Measurements from ENCODE around the gene FHL2.
A peak's percentile ranks its signal among the peaks of the same experiment; 100 is the strongest.

The FHL2 gene, protein sequence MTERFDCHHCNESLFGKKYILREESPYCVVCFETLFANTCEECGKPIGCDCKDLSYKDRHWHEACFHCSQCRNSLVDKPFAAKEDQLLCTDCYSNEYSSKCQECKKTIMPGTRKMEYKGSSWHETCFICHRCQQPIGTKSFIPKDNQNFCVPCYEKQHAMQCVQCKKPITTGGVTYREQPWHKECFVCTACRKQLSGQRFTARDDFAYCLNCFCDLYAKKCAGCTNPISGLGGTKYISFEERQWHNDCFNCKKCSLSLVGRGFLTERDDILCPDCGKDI

DNA sequence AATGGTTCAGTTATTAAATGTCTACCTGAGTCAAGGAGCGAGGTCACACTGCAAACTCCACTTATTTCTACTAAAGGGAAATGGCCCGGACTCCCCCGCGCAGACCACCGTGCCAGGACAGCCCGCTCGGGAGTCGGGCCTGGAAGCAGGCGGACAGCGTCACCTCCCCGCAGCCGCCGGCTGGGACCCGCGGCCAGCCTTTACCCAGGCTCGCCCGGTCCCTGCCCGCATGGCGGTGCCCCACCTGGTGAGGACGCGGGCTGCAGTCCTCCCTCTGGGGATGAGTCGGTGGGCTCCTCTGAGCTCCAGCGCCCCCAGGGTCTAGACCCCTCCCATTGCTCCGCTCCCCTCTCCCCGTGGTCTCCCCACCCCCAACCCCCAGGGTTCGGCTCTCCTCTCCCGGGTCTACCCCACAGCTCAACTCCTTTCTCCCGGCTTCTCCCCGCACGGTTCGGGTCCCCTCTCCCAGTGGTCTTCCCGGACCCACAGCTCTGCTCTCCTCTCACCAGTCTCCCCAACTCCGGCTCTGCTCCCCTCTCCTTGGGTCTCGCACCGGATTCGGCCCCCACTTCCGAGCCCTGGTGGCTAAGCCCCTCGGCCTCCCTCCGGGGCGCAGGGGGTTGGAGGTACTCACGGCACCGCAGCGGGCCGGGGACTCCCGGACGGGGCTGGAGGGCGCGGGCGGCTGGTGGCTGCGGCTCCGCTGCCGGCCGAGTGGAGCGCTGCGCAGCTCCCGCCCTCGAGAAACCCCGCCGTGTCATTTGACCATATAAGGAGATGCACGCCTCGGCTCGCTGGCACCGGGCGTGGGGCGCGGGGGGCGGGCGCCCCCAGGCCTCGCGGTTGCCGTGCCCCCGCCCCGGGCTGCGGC is at the start of gene FHL2:
Gene FHL2, minus strand, starts transcription at position 716 of the 871 bp plus-strand sequence. CDS start 12,535 bp downstream, outside the sequence.
- Histone ChIP-seq H3K9ac (ENCODE audit: low read length) (peak within 1 kb of the TSS; percentile 96), H3K36me3 (ENCODE audit: control insufficient read depth, insufficient read depth, low read length) (peaks cover 7% of the 10 kb centered on the region; the same call in 1 of the 2 replicates), H3K4me1 (ENCODE audit: control insufficient read depth, insufficient read depth, low read length) (peaks cover 13% of the 10 kb centered on the region), H3K4me3 (ENCODE audit: low read depth, low read length) (peak within 1 kb of the TSS; percentile 87), H3K27ac (ENCODE audit: low read depth, low read length) (peak within 1 kb of the TSS; percentile 89), H3K27me3 (ENCODE audit: control insufficient read depth, insufficient read depth, low read length) (peaks cover 17% of the 10 kb centered on the region), H3K9me3 (ENCODE audit: control insufficient read depth, insufficient read depth, low read depth, low read length) (peaks cover 5% of the 10 kb centered on the region; the same call in 1 of the 2 replicates)

GRCh38 chr2:105447476-105447875 is 48.6 kb upstream of the FHL2 start:
- H3K27ac ChIP-seq (ENCODE audit: low read depth, low read length) = no peak overlapping the region
- H3K9me3 ChIP-seq (ENCODE audit: control insufficient read depth, insufficient read depth, low read depth, low read length) = no peaks in the 10 kb centered on the region
- H3K4me3 ChIP-seq (ENCODE audit: low read depth, low read length) = no peak overlapping the region
- no peak overlapping the region for H3K9ac ChIP-seq (ENCODE audit: low read length)
- no peaks in the 10 kb centered on the region for H3K36me3 ChIP-seq (ENCODE audit: control insufficient read depth, insufficient read depth, low read length)
- H3K4me1 ChIP-seq (ENCODE audit: control insufficient read depth, insufficient read depth, low read length) = peaks cover 8% of the 10 kb centered on the region; the same call in 1 of the 2 replicates
- no peaks in the 10 kb centered on the region for H3K27me3 ChIP-seq (ENCODE audit: control insufficient read depth, insufficient read depth, low read length)

DNA sequence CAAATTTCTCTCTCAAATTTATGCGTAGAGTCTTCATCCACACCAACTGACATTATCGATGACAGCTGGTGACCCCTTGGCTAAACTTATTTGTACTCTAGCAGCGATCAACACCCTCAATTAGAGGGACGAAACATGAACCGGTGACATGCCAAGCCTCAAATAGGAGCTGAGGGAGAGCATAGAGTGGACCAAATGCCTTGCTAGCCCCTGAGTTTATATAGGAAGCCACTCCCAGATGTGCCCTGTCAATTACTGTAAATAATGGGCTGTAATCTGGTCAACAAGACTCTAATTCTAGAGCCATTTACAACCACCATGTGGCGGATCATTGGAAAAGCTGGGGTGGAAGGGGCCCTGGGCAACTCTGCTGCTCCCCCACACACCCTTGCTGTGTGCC is 47.6 kb upstream of the FHL2 start:
- Histone ChIP-seq H3K9ac (ENCODE audit: low read length) (no peak overlapping the region), H3K27ac (ENCODE audit: low read depth, low read length) (no peak overlapping the region), H3K9me3 (ENCODE audit: control insufficient read depth, insufficient read depth, low read depth, low read length) (no peaks in the 10 kb centered on the region), H3K36me3 (ENCODE audit: control insufficient read depth, insufficient read depth, low read length) (no peaks in the 10 kb centered on the region), H3K4me3 (ENCODE audit: low read depth, low read length) (no peak overlapping the region), H3K4me1 (ENCODE audit: control insufficient read depth, insufficient read depth, low read length) (peaks cover 8% of the 10 kb centered on the region; the same call in 1 of the 2 replicates), H3K27me3 (ENCODE audit: control insufficient read depth, insufficient read depth, low read length) (no peaks in the 10 kb centered on the region)

GRCh38 chr2:105445976-105446375 is 47.1 kb upstream of the FHL2 start:
- Histone ChIP-seq H3K4me3 (ENCODE audit: low read depth, low read length) (no peak overlapping the region), H3K9me3 (ENCODE audit: control insufficient read depth, insufficient read depth, low read depth, low read length) (no peaks in the 10 kb centered on the region), H3K27ac (ENCODE audit: low read depth, low read length) (no peak overlapping the region), H3K36me3 (ENCODE audit: control insufficient read depth, insufficient read depth, low read length) (no peaks in the 10 kb centered on the region), H3K9ac (ENCODE audit: low read length) (no peak overlapping the region), H3K27me3 (ENCODE audit: control insufficient read depth, insufficient read depth, low read length) (no peaks in the 10 kb centered on the region), H3K4me1 (ENCODE audit: control insufficient read depth, insufficient read depth, low read length) (peaks cover 8% of the 10 kb centered on the region; the same call in 1 of the 2 replicates)

GRCh38 chr2:105445498-105445897 is 46.6 kb upstream of the FHL2 start:
- no peaks in the 10 kb centered on the region for H3K9me3 ChIP-seq (ENCODE audit: control insufficient read depth, insufficient read depth, low read depth, low read length)
- no peaks in the 10 kb centered on the region for H3K36me3 ChIP-seq (ENCODE audit: control insufficient read depth, insufficient read depth, low read length)
- H3K4me3 ChIP-seq (ENCODE audit: low read depth, low read length) = no peak overlapping the region
- H3K27me3 ChIP-seq (ENCODE audit: control insufficient read depth, insufficient read depth, low read length) = no peaks in the 10 kb centered on the region
- H3K27ac ChIP-seq (ENCODE audit: low read depth, low read length) = no peak overlapping the region
- no peak overlapping the region for H3K9ac ChIP-seq (ENCODE audit: low read length)
- peaks cover 8% of the 10 kb centered on the region; the same call in 1 of the 2 replicates for H3K4me1 ChIP-seq (ENCODE audit: control insufficient read depth, insufficient read depth, low read length)

DNA sequence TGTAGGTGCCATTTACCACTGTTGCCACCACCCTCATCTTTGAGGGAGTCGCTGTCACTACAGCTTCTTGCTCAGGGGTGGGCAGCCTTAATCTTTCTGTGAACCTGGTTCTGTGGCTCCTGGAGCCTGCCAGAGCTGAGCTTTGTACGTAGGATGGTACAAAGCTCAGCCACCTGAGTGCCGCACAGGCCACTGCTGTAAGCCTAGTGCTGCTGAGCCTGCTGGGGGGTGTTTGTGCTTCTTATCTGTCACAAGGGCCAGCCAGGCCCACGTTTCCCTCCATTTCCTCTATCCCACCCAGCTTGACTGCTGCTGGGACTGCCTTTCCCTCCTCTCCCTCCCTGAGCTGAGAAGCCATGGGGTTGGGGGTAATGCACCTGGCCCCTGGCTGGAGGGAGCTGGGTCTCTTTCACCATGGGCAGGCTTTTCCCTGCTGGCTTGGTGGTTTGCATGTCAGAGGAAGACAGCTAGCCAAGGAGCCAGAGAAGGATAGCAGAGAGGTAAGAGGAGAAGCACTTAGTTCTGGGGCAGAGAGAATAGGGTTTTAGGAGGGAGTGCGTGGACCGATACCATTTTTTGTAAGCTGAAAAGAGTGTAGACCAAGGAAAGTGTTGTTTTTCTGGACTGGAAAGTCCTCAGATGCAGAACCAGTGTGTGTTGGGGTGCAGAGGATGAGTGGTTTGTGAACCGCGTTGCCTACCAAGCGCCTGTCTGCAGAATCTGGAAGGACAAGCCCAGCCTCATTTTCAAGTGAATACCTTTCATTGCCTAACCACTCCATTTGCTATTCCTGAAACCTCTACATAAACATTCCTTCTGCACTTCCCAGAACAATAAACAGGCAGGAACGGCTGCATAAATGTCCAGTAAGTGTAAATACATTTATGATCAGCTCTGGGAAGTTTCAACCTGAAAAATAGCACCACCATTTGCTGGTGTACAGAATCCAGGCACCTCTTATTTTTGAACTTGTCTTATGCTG is 45.1 kb upstream of the FHL2 start:
- Histone ChIP-seq H3K27me3 (ENCODE audit: control insufficient read depth, insufficient read depth, low read length) (no peaks in the 10 kb centered on the region), H3K27ac (ENCODE audit: low read depth, low read length) (no peak overlapping the region), H3K9ac (ENCODE audit: low read length) (no peak overlapping the region), H3K9me3 (ENCODE audit: control insufficient read depth, insufficient read depth, low read depth, low read length) (no peaks in the 10 kb centered on the region), H3K4me3 (ENCODE audit: low read depth, low read length) (no peak overlapping the region), H3K4me1 (ENCODE audit: control insufficient read depth, insufficient read depth, low read length) (peaks cover 8% of the 10 kb centered on the region; the same call in 1 of the 2 replicates), H3K36me3 (ENCODE audit: control insufficient read depth, insufficient read depth, low read length) (no peaks in the 10 kb centered on the region)

DNA sequence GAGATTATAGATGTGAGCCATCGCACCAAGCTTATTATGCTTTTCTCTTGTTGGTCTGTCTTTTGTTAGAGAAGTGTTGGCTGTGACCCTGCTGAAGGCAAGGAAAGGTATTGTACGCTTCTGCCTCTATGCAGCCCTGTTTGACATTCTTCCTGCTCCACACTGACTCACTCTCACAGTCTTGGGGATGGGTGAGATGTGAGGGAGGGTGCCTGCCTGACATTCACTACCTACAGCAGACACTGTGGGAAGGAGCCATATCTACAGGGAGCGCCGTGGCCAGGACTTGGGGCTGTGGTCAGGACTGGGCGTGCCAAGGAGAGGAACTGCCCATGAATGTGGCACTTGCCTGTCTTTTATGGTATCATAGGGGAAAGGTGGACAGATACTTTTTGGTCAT is 43.9 kb upstream of the FHL2 start:
- Histone ChIP-seq H3K36me3 (ENCODE audit: control insufficient read depth, insufficient read depth, low read length) (no peaks in the 10 kb centered on the region), H3K9me3 (ENCODE audit: control insufficient read depth, insufficient read depth, low read depth, low read length) (no peaks in the 10 kb centered on the region), H3K9ac (ENCODE audit: low read length) (no peak overlapping the region), H3K4me1 (ENCODE audit: control insufficient read depth, insufficient read depth, low read length) (peaks cover 14% of the 10 kb centered on the region), H3K27ac (ENCODE audit: low read depth, low read length) (no peak overlapping the region), H3K4me3 (ENCODE audit: low read depth, low read length) (no peak overlapping the region), H3K27me3 (ENCODE audit: control insufficient read depth, insufficient read depth, low read length) (no peaks in the 10 kb centered on the region)

GRCh38 chr2:105442056-105442455 is 43.2 kb upstream of the FHL2 start:
- no peaks in the 10 kb centered on the region for H3K36me3 ChIP-seq (ENCODE audit: control insufficient read depth, insufficient read depth, low read length)
- no peaks in the 10 kb centered on the region for H3K9me3 ChIP-seq (ENCODE audit: control insufficient read depth, insufficient read depth, low read depth, low read length)
- no peak overlapping the region for H3K4me3 ChIP-seq (ENCODE audit: low read depth, low read length)
- H3K27me3 ChIP-seq (ENCODE audit: control insufficient read depth, insufficient read depth, low read length) = no peaks in the 10 kb centered on the region
- H3K4me1 ChIP-seq (ENCODE audit: control insufficient read depth, insufficient read depth, low read length) = peaks cover 14% of the 10 kb centered on the region
- no peak overlapping the region for H3K27ac ChIP-seq (ENCODE audit: low read depth, low read length)
- H3K9ac ChIP-seq (ENCODE audit: low read length) = no peak overlapping the region

DNA sequence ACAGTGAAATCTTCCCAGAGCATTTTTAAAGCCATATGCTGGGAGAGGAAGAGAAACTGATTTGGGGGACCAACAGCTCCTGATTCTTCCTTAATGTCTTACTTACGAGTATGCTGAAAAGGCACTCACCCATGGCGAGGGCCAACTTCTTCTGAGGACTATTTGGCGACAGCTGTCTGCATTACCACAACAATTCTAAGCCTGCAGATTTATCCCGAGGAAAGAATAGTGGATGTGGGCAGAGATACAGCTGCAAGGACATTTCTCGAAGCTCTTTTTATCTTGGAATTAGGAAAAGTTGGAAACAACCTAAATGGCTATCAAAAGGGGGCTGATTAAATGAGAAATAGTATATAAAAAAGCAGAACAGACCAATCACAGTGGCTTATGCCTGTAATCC is 40.3 kb upstream of the FHL2 start:
- no peak overlapping the region for H3K4me3 ChIP-seq (ENCODE audit: low read depth, low read length)
- no peak overlapping the region for H3K9ac ChIP-seq (ENCODE audit: low read length)
- no peaks in the 10 kb centered on the region for H3K9me3 ChIP-seq (ENCODE audit: control insufficient read depth, insufficient read depth, low read depth, low read length)
- no peak overlapping the region for H3K27ac ChIP-seq (ENCODE audit: low read depth, low read length)
- H3K27me3 ChIP-seq (ENCODE audit: control insufficient read depth, insufficient read depth, low read length) = no peaks in the 10 kb centered on the region
- peaks cover 11% of the 10 kb centered on the region for H3K4me1 ChIP-seq (ENCODE audit: control insufficient read depth, insufficient read depth, low read length)
- H3K36me3 ChIP-seq (ENCODE audit: control insufficient read depth, insufficient read depth, low read length) = no peaks in the 10 kb centered on the region

DNA sequence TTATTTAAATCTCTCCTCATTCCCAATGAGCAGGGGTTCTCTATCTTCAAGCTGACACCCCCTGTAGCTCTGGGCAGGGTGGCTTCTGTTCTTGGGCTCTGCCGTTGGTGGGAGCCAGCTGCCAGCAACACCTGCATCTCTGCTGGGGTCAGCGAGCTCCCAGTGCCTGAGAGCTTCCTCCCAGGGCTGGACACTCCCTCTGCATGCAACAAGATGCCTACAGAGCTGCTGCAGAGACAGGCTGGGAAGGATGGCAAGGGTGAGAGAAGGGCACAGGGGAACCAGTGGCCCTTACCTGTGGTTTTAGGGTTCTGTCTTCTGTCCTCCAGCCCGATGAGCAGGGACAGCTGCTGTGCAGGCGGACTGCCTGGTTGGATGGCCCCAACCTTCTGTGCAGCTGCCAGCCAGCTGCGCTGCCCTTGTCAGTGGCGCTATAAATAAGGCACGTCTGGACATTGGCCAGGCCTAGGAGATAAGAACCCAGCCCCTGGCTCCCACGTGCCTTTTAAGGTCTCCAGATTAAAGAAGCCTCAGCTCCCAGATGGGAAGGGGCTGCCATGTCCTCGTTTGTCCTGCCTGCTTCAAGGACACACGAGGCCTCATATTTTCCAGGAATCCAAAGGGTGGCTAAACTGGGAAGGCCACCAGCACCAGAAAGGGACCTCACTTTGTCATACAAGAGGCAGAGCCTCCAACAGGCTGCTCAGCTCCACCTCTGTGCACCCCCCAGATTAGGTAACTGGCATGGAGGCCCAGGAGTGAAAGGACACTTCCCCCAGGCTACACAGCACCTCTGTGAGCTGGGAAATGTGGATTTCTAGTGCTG is 39.5 kb upstream of the FHL2 start:
- Histone ChIP-seq H3K9me3 (ENCODE audit: control insufficient read depth, insufficient read depth, low read depth, low read length) (no peaks in the 10 kb centered on the region), H3K4me3 (ENCODE audit: low read depth, low read length) (no peak overlapping the region), H3K27ac (ENCODE audit: low read depth, low read length) (no peak overlapping the region), H3K36me3 (ENCODE audit: control insufficient read depth, insufficient read depth, low read length) (no peaks in the 10 kb centered on the region), H3K9ac (ENCODE audit: low read length) (no peak overlapping the region), H3K4me1 (ENCODE audit: control insufficient read depth, insufficient read depth, low read length) (peaks cover 6% of the 10 kb centered on the region; the same call in 1 of the 2 replicates), H3K27me3 (ENCODE audit: control insufficient read depth, insufficient read depth, low read length) (no peaks in the 10 kb centered on the region)
